Measurements from ENCODE around the gene L1TD1.

DNA sequence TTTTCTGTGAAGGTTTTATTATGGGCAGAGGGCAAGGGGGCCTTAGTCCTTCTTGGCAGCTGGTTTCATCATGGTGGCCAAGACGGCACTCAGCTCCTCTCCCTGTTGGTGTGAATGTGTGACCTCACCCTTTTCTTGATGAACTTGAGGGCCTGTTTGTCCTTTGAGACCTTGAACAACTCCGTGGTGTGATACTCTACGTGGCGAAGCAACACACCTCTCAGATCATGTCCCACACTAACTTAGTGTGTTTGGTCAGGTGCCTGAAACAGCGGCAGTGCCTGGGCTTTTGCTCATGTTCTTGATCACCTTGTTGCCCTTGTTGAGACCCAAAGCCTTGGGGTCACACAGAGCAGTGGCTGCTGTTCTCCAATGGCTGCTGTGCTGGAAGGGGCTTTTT is 13.4 kb downstream of the L1TD1 start:
- TF ChIP-seq POLR2A (IDR thresholded peaks at IDR 0.05), result no peak
- TF ChIP-seq, protein P1, sequence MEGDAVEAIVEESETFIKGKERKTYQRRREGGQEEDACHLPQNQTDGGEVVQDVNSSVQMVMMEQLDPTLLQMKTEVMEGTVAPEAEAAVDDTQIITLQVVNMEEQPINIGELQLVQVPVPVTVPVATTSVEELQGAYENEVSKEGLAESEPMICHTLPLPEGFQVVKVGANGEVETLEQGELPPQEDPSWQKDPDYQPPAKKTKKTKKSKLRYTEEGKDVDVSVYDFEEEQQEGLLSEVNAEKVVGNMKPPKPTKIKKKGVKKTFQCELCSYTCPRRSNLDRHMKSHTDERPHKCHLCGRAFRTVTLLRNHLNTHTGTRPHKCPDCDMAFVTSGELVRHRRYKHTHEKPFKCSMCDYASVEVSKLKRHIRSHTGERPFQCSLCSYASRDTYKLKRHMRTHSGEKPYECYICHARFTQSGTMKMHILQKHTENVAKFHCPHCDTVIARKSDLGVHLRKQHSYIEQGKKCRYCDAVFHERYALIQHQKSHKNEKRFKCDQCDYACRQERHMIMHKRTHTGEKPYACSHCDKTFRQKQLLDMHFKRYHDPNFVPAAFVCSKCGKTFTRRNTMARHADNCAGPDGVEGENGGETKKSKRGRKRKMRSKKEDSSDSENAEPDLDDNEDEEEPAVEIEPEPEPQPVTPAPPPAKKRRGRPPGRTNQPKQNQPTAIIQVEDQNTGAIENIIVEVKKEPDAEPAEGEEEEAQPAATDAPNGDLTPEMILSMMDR (IDR thresholded peaks at IDR 0.05), result no peak

Measured in right lobe of liver (tissue), 4 donors.